Effector memory CD4-positive, alpha-beta T cell (primary cell): Measurements from ENCODE around the gene AGTRAP.

Source experiments
- DNase-seq, 3 donors: peaks; one replicate each; pipeline ENCODE4 v3.0.0-alpha.2; 2020
- H3K27ac ChIP-seq: 2 replicates; pipeline ENCODE4 v1.7.0; 2013; ENCODE audit warnings: mild to moderate bottlenecking, low read length, moderate library complexity; ENCODE audit not compliant: insufficient read depth, poor library complexity, severe bottlenecking
- H3K27me3 ChIP-seq: replicated peaks from 2 replicates; pipeline ENCODE4 v1.7.0; 2013; ENCODE audit warnings: mild to moderate bottlenecking, low read length; ENCODE audit not compliant: insufficient read depth, control insufficient read depth, poor library complexity, severe bottlenecking
- H3K36me3 ChIP-seq: 2 replicates; pipeline ENCODE4 v1.7.0; 2013; ENCODE audit warnings: mild to moderate bottlenecking, low read length, moderate library complexity; ENCODE audit not compliant: control insufficient read depth, insufficient read depth
- H3K4me1 ChIP-seq: 2 replicates; pipeline ENCODE4 v1.7.0; 2013; ENCODE audit warnings: low read length, mild to moderate bottlenecking; ENCODE audit not compliant: control insufficient read depth, insufficient read depth, poor library complexity, severe bottlenecking
- H3K4me3 ChIP-seq: 2 replicates; pipeline ENCODE4 v1.7.0; 2013; ENCODE audit warnings: low read length, low read depth, mild to moderate bottlenecking; ENCODE audit not compliant: insufficient read depth, poor library complexity, severe bottlenecking
- H3K9me3 ChIP-seq: 2 replicates; pipeline ENCODE4 v1.7.0; 2013; ENCODE audit warnings: mild to moderate bottlenecking, low read length, moderate library complexity; ENCODE audit not compliant: control insufficient read depth

AGTRAP gene

DNA sequence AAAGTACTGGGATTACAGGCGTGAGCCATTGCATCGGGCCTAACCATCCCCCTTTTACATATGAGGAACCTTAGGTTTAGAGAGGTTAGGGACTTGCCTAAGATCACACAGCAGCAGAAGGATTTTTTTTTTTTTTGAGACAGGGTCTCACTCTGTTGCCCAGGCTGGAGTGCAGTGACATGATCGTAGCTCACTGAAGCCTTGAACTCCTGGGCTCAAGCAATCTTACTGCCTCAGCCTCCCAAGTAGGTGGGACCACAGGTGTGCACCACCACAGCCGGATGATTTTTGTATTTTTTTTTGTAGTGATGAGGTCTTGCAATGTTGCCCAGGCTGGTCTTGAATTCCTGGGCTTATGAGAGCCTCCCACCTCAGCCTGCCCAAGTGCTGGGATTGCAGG lies 23.9 kb downstream of the AGTRAP start:
- no peak overlapping the region for H3K27ac ChIP-seq

DNA sequence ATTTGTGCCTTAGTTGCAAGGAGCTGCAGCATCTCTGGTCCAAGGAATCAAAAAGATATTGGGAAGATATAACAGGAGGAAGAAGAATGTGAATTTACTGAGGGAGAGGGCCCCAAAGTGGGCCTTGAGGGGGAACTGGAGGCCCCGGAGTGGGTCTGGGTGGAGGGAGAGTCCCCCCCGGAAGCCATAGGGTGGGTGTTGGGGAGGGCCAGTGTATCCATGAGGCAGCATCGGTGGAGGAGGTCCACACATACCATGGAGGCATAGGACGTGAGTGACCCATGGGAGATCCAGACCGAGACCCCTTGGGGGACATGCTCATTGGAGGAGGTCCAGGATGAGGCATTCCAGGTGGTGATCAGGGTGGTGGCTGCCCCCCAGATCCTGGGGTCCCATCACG lies 25.3 kb downstream of the AGTRAP start:
- no peak overlapping the region for H3K4me3 ChIP-seq
- H3K27ac ChIP-seq = no peak overlapping the region
- no peaks in the 10 kb centered on the region for H3K27me3 ChIP-seq
- H3K36me3 ChIP-seq = no peaks in the 10 kb centered on the region
- DNase-seq = no peak
- no peaks in the 10 kb centered on the region for H3K9me3 ChIP-seq
- H3K4me1 ChIP-seq = no peaks in the 10 kb centered on the region

More for the DNA sequence above, 23.9 kb downstream of the AGTRAP start:
- Histone ChIP-seq H3K4me1 (no peaks in the 10 kb centered on the region), H3K36me3 (no peaks in the 10 kb centered on the region), H3K9me3 (no peaks in the 10 kb centered on the region), H3K4me3 (no peak overlapping the region), H3K27me3 (no peaks in the 10 kb centered on the region)
- DNase-seq = no peak

DNA sequence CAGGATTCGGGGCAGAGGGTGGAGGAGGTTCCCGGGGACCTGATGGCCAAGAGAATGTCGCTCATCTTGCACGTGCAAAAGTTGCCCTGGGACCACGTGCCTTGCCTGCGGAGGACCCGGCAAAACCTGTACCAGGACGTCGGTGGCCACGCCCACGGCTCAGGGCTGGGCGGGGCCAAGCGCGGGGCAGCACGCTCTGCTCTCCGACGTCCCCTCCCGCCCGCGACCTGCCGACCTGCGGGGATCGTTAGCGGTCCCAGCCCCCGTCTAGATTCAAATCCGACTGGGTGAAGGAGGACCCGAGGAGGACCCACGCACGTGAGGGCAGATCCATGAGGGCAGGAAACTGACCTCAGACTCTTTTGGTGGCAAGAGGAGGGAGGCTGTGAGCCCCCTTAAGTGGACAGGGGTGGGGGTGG lies 26.1 kb downstream of the AGTRAP start, which contains the start of gene C1orf167:
Gene C1orf167, plus strand, starts transcription at position 206 of the 419 bp plus-strand sequence. CDS start 2,208 bp downstream, outside the sequence.
- Histone ChIP-seq H3K9me3 (no peaks in the 10 kb centered on the region), H3K4me1 (no peaks in the 10 kb centered on the region), H3K36me3 (no peaks in the 10 kb centered on the region), H3K4me3 (no peak within 1 kb of the TSS), H3K27me3 (no peaks in the 10 kb centered on the region), H3K27ac (no peak within 1 kb of the TSS)
- DNase-seq = no peak

DNA sequence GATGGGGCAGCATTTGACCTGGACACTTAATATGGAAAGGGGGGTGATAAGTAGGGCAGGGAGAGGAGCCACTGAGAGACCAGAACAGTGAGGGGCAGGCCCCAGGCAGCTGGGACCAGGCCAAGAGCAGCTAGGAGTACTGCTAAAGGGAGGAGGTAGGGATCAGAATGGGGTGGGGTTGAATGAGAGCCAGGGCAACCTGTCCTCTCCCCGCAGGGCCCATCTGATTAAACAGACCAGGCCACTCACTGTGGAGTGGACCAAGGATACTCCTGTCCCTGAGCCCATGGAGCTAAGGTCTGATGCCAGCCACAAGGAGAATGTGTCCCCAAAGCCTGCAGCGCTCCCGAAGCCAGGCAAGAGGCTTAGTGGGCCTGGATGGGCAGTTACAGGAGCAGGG lies 28.2 kb downstream of the AGTRAP start:
- Histone ChIP-seq H3K4me1 (no peaks in the 10 kb centered on the region), H3K36me3 (no peaks in the 10 kb centered on the region), H3K27ac (no peak overlapping the region), H3K9me3 (no peaks in the 10 kb centered on the region), H3K4me3 (no peak overlapping the region), H3K27me3 (no peaks in the 10 kb centered on the region)
- DNase-seq = no peak

DNA sequence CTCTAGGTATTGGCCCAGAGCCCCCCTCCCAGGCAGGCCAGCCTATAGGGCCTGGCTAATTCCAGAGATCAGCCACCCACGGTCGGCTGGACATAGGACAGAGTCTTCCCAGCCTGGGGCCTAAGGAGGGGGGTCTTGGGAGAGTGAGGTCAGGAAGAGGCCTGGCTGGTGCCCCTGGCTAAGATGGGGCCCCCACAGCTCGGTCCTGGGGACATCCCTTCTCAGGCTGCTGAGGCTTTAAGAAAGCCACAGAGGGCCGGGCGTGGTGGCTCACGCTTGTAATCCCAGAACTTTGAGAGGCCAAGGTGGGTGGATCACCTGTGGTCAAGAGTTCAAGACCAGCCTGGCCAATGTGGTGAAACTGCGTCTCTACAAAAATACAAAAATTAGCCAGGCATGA lies 28.6 kb downstream of the AGTRAP start:
- H3K9me3 ChIP-seq = no peaks in the 10 kb centered on the region
- no peaks in the 10 kb centered on the region for H3K36me3 ChIP-seq
- H3K4me1 ChIP-seq = no peaks in the 10 kb centered on the region
- no peaks in the 10 kb centered on the region for H3K27me3 ChIP-seq
- no peak overlapping the region for H3K27ac ChIP-seq
- no peak for DNase-seq
- no peak overlapping the region for H3K4me3 ChIP-seq

DNA sequence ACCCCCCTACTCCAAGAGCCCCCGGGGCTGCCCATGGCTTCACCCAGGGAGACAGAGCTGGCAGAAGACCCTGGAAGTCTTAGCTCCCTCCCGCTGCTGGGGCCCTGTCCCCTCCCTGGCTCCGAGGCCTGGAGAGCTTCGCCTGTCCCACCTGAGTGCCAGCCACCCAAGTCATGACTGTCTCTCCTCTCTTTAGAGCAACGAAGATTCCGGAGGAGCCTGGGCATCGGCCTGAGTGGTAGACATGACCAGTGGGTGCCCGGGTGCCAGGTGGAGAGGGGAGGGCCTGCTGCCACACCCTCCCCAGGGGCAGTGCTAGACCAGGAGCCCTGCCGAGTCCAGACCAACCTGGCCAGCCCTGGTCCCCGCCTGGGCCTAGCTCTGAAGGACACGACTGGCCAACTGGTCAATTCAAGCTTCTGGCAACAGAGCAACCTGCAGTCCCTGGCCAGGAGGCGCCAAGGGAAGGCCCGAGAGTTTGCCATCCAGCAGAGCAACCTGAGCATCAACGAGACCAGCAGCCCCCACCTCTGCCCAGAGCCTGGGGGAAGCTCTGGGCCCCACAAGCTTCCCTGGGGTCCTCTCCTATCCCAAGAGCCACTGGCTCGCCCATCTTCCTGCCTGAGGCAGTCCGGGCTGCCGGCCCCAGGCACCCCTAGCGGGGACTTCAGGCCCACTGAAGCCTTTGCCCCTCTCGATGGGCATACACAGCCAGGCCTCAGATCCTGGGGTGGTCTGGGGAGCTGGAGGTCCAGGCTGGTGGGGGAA lies 29.9 kb downstream of the AGTRAP start:
- DNase-seq = no peak
- no peaks in the 10 kb centered on the region for H3K27me3 ChIP-seq

DNA sequence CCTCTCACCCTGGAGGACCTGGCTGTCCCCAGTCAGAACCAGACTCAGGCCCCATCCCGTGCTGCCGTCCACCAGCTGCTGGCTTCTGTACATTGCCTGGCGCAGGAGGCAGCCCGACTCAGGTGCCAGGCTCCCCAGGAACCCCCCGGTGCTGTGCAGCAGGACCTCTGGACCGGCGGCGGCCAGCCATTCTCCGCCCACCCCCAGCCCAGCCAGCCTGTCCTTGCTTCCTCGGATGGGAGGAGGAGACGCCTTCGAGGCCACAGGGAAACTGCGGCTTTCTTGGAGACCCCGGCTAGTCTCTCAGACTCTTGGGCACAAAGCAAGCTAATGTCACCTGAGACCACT lies 30.5 kb downstream of the AGTRAP start:
- no peaks in the 10 kb centered on the region for H3K36me3 ChIP-seq
- no peak for DNase-seq
- no peaks in the 10 kb centered on the region for H3K9me3 ChIP-seq
- H3K27me3 ChIP-seq = no peaks in the 10 kb centered on the region
- H3K27ac ChIP-seq = no peak overlapping the region
- no peaks in the 10 kb centered on the region for H3K4me1 ChIP-seq
- no peak overlapping the region for H3K4me3 ChIP-seq

More for the DNA sequence above, 29.9 kb downstream of the AGTRAP start:
- Histone ChIP-seq H3K27ac (no peak overlapping the region), H3K4me3 (no peak overlapping the region), H3K36me3 (no peaks in the 10 kb centered on the region), H3K4me1 (no peaks in the 10 kb centered on the region), H3K9me3 (no peaks in the 10 kb centered on the region)

DNA sequence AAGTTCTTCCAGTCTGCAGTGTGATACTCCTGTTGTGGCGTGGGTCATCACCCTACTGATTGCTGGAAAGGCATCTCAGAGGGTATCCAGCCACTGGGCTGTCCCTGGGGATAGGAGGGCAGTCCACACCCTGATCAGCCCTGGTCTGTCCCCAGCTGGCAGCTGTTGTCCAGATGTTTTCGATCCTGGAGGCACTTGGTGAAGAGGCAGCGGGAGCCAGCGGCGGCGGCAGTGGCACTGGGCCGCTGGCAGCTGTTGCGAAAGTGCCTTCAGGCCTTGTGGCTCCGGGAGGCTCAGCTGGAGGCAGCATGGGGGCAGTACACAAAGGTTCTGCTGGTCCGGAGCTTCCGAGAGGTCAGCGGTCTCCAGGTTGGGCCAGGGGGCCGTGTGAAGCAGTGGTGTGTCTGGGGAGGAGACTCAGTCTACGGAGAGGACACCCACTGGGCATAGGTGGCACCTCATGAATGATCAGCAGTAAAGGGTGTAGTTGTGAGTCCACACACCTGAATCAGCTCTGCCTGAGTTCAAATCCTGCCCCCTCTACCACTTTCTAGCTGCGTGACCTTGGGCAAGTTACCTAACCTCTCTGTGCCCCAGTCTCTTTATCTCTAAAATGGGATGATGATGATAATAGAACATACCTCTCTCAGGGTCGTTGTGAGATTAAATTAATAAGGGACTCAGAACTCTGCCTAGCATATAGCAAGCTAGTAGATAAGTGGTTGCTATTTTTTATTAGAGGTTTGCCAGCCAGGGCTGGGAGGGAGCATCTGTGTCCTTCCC lies 32.2 kb downstream of the AGTRAP start:
- no peak for DNase-seq
- Histone ChIP-seq H3K27ac (no peak overlapping the region), H3K4me1 (no peaks in the 10 kb centered on the region), H3K36me3 (no peaks in the 10 kb centered on the region), H3K4me3 (no peak overlapping the region), H3K9me3 (no peaks in the 10 kb centered on the region), H3K27me3 (no peaks in the 10 kb centered on the region)

DNA sequence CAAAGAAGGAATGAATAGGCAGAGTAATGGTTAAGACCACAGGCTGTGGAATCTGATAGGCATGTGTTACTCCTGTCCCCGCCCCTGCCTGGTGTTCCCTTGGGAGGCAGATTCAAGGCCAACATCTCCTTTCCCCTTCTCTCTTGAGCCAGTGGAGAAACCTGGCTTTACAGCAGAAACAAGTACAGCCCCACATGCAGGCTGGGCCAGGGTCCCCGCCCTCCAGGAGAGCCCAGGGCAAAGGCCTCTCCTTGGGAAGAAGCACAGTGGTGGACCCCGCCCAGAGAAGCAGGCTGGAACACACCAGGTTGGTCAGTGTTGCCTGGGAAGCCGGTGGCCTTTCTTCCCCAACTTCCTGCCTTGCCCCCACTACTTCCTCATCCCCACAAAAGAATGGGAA lies 32.9 kb downstream of the AGTRAP start:
- DNase-seq = no peak
- Histone ChIP-seq H3K27ac (no peak overlapping the region), H3K9me3 (no peaks in the 10 kb centered on the region), H3K4me1 (no peaks in the 10 kb centered on the region), H3K4me3 (no peak overlapping the region), H3K27me3 (no peaks in the 10 kb centered on the region), H3K36me3 (no peaks in the 10 kb centered on the region)

DNA sequence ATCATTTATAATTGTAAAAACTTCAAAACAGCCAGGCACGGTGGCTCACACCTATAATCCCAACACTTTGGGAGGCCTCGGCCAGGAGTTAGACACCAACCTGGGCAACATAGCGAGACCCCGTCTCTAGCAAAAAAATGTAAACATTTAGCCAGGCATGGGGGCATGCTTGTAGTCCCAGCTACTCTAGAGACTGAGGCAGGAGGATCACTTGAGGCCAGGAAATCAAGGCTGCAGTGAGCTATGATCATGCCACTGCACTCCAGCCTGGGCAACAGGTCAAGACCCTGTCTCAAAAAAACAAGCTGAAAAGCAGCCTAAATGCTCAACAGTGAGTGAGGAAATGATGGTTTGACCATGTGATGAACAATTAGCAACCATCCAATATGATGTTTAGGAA lies 33.3 kb downstream of the AGTRAP start:
- Histone ChIP-seq H3K4me3 (no peak overlapping the region), H3K27me3 (no peaks in the 10 kb centered on the region), H3K36me3 (no peaks in the 10 kb centered on the region), H3K9me3 (no peaks in the 10 kb centered on the region), H3K4me1 (no peaks in the 10 kb centered on the region), H3K27ac (no peak overlapping the region)
- no peak for DNase-seq
